ENCODE data around the gene KCNH2.

GRCh38 chr7:150968734-150969372 is 9.3 kb downstream of the KCNH2 start:
- TF ChIP-seq CTCF (IDR thresholded peaks at IDR 0.05): no peak
- TF ChIP-seq POLR2A (IDR thresholded peaks at IDR 0.05): no peak

Data from body of pancreas (tissue), 4 donors.